ENCODE data around the gene DDX42.

DDX42 gene

GRCh38 chr17:63758428-63758827 is 15.5 kb upstream of the DDX42 start:
- TF ChIP-seq PAX5 (IDR thresholded peaks at IDR 0.05; ENCODE audit: insufficient read depth, low read length, severe bottlenecking) (no peak), POLR2AphosphoS5 (IDR thresholded peaks at IDR 0.05; ENCODE audit: low read depth, low read length) (no peak), TAF1 (IDR thresholded peaks at IDR 0.05; ENCODE audit: low read depth, low read length) (no peak)
- FAIRE-seq, result no peak
- DNase-seq (ENCODE audit: insufficient read length, low spot score), result no peak

GRCh38 chr17:63760771-63761539 is 13.0 kb upstream of the DDX42 start:
- no peak for TF ChIP-seq SPI1 (IDR thresholded peaks at IDR 0.05; ENCODE audit: low read depth, low read length)
- TF ChIP-seq POU2F2 (IDR thresholded peaks at IDR 0.05; ENCODE audit: low read depth, low read length), result no peak
- no peak for TF ChIP-seq TAF1 (IDR thresholded peaks at IDR 0.05; ENCODE audit: low read depth, low read length)
- no peak for TF ChIP-seq PAX5 (IDR thresholded peaks at IDR 0.05; ENCODE audit: insufficient read depth, low read length, severe bottlenecking)
- no peak for TF ChIP-seq POLR2AphosphoS5 (IDR thresholded peaks at IDR 0.05; ENCODE audit: low read depth, low read length)
- no peak for TF ChIP-seq POLR2A (IDR thresholded peaks at IDR 0.05; ENCODE audit: low read depth, low read length)
- no peak for FAIRE-seq

GRCh38 chr17:63762161-63763078 is 11.6 kb upstream of the DDX42 start:
- DNase-seq (ENCODE audit: insufficient read length, low spot score) (no peak), FAIRE-seq (no peak)
- TF ChIP-seq POLR2A (IDR thresholded peaks at IDR 0.05; ENCODE audit: low read depth, low read length) (no peak), SPI1 (IDR thresholded peaks at IDR 0.05; ENCODE audit: low read depth, low read length) (no peak), TAF1 (IDR thresholded peaks at IDR 0.05; ENCODE audit: low read depth, low read length) (no peak), POU2F2 (IDR thresholded peaks at IDR 0.05; ENCODE audit: low read depth, low read length) (no peak), PAX5 (IDR thresholded peaks at IDR 0.05; ENCODE audit: insufficient read depth, low read length, severe bottlenecking) (no peak), POLR2AphosphoS5 (IDR thresholded peaks at IDR 0.05; ENCODE audit: low read depth, low read length) (no peak)

More at GRCh38 chr17:63760771-63761539, 13.0 kb upstream of the DDX42 start:
- no peak for DNase-seq (ENCODE audit: insufficient read length, low spot score)

GRCh38 chr17:63764716-63765115 is 9.3 kb upstream of the DDX42 start:
- no peak for DNase-seq (ENCODE audit: insufficient read length, low spot score)
- TF ChIP-seq POU2F2 (IDR thresholded peaks at IDR 0.05; ENCODE audit: low read depth, low read length) (no peak), POLR2A (IDR thresholded peaks at IDR 0.05; ENCODE audit: low read depth, low read length) (no peak), PAX5 (IDR thresholded peaks at IDR 0.05; ENCODE audit: insufficient read depth, low read length, severe bottlenecking) (no peak), SPI1 (IDR thresholded peaks at IDR 0.05; ENCODE audit: low read depth, low read length) (no peak), POLR2AphosphoS5 (IDR thresholded peaks at IDR 0.05; ENCODE audit: low read depth, low read length) (no peak), TAF1 (IDR thresholded peaks at IDR 0.05; ENCODE audit: low read depth, low read length) (no peak)
- no peak for FAIRE-seq

GRCh38 chr17:63766754-63767153 is 7.2 kb upstream of the DDX42 start:
- FAIRE-seq (no peak), DNase-seq (ENCODE audit: insufficient read length, low spot score) (no peak)
- TF ChIP-seq POU2F2 (IDR thresholded peaks at IDR 0.05; ENCODE audit: low read depth, low read length) (no peak), PAX5 (IDR thresholded peaks at IDR 0.05; ENCODE audit: insufficient read depth, low read length, severe bottlenecking) (no peak), TAF1 (IDR thresholded peaks at IDR 0.05; ENCODE audit: low read depth, low read length) (no peak), POLR2A (IDR thresholded peaks at IDR 0.05; ENCODE audit: low read depth, low read length) (no peak), SPI1 (IDR thresholded peaks at IDR 0.05; ENCODE audit: low read depth, low read length) (no peak), POLR2AphosphoS5 (IDR thresholded peaks at IDR 0.05; ENCODE audit: low read depth, low read length) (no peak)

- FAIRE-seq, result no peak
- DNase-seq (ENCODE audit: insufficient read length, low spot score), result no peak
- no peak for TF ChIP-seq PAX5 (IDR thresholded peaks at IDR 0.05; ENCODE audit: insufficient read depth, low read length, severe bottlenecking)
- TF ChIP-seq TAF1 (IDR thresholded peaks at IDR 0.05; ENCODE audit: low read depth, low read length), result no peak
- no peak for TF ChIP-seq POU2F2 (IDR thresholded peaks at IDR 0.05; ENCODE audit: low read depth, low read length)
- TF ChIP-seq POLR2AphosphoS5 (IDR thresholded peaks at IDR 0.05; ENCODE audit: low read depth, low read length), result no peak
- TF ChIP-seq SPI1 (IDR thresholded peaks at IDR 0.05; ENCODE audit: low read depth, low read length), result no peak
- no peak for TF ChIP-seq POLR2A (IDR thresholded peaks at IDR 0.05; ENCODE audit: low read depth, low read length)
Observed at GRCh38 chr17:63768433-63768832, 5.5 kb upstream of the DDX42 start.

GRCh38 chr17:63772801-63773271 is 1.1 kb upstream of the DDX42 start:
- no peak for DNase-seq (ENCODE audit: insufficient read length, low spot score)
- no peak for FAIRE-seq
- TF ChIP-seq SPI1 (IDR thresholded peaks at IDR 0.05; ENCODE audit: low read depth, low read length), result no peak
- no peak for TF ChIP-seq POLR2AphosphoS5 (IDR thresholded peaks at IDR 0.05; ENCODE audit: low read depth, low read length)
- no peak for TF ChIP-seq PAX5 (IDR thresholded peaks at IDR 0.05; ENCODE audit: insufficient read depth, low read length, severe bottlenecking)
- TF ChIP-seq POLR2A (IDR thresholded peaks at IDR 0.05; ENCODE audit: low read depth, low read length), result no peak
- TF ChIP-seq TAF1 (IDR thresholded peaks at IDR 0.05; ENCODE audit: low read depth, low read length), result no peak
- no peak for TF ChIP-seq POU2F2 (IDR thresholded peaks at IDR 0.05; ENCODE audit: low read depth, low read length)

GRCh38 chr17:63773272-63774140 is 464 bp upstream of the DDX42 start, which contains the start of gene CCDC47:
TSS of gene CCDC47 (minus strand) at chr17:63773597. CDS start at chr17:63766175, 7,422 bp downstream.
- peak; percentile 93 for DNase-seq (ENCODE audit: insufficient read length, low spot score)
- peak; percentile 99 for FAIRE-seq
- TF ChIP-seq SPI1 (IDR thresholded peaks at IDR 0.05; ENCODE audit: low read depth, low read length) (no peak), POLR2AphosphoS5 (IDR thresholded peaks at IDR 0.05; ENCODE audit: low read depth, low read length) (peak; percentile 86), PAX5 (IDR thresholded peaks at IDR 0.05; ENCODE audit: insufficient read depth, low read length, severe bottlenecking) (peak; percentile 6), POU2F2 (IDR thresholded peaks at IDR 0.05; ENCODE audit: low read depth, low read length) (peak; percentile 80), TAF1 (IDR thresholded peaks at IDR 0.05; ENCODE audit: low read depth, low read length) (peak; percentile 71), POLR2A (IDR thresholded peaks at IDR 0.05; ENCODE audit: low read depth, low read length) (peak; percentile 95)
